Transverse colon (tissue), 4 donors: ENCODE measurements around the gene MGMT.

Experiments
- EP300 ChIP-seq: sonication (generic); formaldehyde crosslinking; IDR thresholded peaks from one replicate; pipeline ENCODE4 v1.6.1; 2017; ENCODE audit warnings: antibody characterized with exemption, low read depth
- POLR2A ChIP-seq: fragments of 450-650 bp; IDR thresholded peaks from one replicate; pipeline ENCODE4 v1.6.1; 2016; ENCODE audit warnings: antibody characterized with exemption, mild to moderate bottlenecking, moderate library complexity
- POLR2AphosphoS5 ChIP-seq, 3 donors: sonication (generic); formaldehyde crosslinking; IDR thresholded peaks; one replicate each; pipeline ENCODE4 v1.6.1; 2016; ENCODE audit warnings: antibody characterized with exemption in 3 of 3
- TF ChIP-seq, protein P1 (sequence below), 5 experiments: fragments of 200-600 bp in 3 of 5; fragments of 450-650 bp in 2 of 5; sonication (generic) in 3 of 5; IDR thresholded peaks; 1 replicate in 2 of 5; 2 replicates in 3 of 5; pipeline ENCODE4 v1.5.1; 2016 to 2017; ENCODE audit warnings: antibody characterized with exemption in 5 of 5, inconsistent platforms in 3 of 5, mild to moderate bottlenecking in 2 of 5, moderate library complexity in 1 of 5

DNA sequence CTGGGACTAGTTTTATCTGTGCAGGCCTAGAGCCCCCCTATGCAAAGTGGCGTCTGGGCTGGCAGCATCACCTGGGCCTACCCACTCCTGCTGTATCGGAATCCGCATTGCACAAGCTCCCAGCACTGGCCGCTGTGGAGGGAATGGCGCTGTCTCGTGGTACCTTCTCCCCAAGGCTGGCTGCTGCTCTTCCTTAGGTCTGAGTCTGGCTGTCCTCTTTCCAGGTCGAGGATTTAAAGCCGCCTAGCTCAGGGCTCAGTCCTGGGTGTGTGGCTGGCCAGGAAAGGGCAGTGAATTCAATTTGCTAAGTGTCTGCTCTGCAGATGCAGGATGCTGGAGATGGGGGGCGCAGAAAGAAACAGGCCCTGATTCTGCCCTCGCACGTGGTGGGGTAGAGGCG, 44.7 kb downstream of the MGMT start:
- TF ChIP-seq EP300: no peak
- TF ChIP-seq POLR2A: no peak
- TF ChIP-seq, protein P1, sequence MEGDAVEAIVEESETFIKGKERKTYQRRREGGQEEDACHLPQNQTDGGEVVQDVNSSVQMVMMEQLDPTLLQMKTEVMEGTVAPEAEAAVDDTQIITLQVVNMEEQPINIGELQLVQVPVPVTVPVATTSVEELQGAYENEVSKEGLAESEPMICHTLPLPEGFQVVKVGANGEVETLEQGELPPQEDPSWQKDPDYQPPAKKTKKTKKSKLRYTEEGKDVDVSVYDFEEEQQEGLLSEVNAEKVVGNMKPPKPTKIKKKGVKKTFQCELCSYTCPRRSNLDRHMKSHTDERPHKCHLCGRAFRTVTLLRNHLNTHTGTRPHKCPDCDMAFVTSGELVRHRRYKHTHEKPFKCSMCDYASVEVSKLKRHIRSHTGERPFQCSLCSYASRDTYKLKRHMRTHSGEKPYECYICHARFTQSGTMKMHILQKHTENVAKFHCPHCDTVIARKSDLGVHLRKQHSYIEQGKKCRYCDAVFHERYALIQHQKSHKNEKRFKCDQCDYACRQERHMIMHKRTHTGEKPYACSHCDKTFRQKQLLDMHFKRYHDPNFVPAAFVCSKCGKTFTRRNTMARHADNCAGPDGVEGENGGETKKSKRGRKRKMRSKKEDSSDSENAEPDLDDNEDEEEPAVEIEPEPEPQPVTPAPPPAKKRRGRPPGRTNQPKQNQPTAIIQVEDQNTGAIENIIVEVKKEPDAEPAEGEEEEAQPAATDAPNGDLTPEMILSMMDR (IDR thresholded peaks at IDR 0.05): no peak
- no peak for TF ChIP-seq POLR2AphosphoS5 (IDR thresholded peaks at IDR 0.05)
